KMS-11 (cell line): ENCODE data around the gene SCN4A.
A peak's percentile ranks its signal among the peaks of the same experiment; 100 is the strongest.
"Not testable (repeated sequence)": the region's sequence is repeated elsewhere in the genome, so short reads cannot be mapped to it uniquely, and the experiment has no call there.

Source experiments
- H2AFZ ChIP-seq: fragments of 200-600 bp; sonication (generic); 2 replicates; pipeline ENCODE4 v1.6.1; 2016; ENCODE audit warnings: antibody characterized with exemption, mixed run types, low read depth
- H3K27ac ChIP-seq: fragments of 200-600 bp; sonication (generic); 2 replicates; pipeline ENCODE4 v1.6.1; 2016; ENCODE audit warnings: mild to moderate bottlenecking, mixed run types
- H3K27me3 ChIP-seq: fragments of 200-600 bp; sonication (generic); 2 replicates; pipeline ENCODE4 v1.6.1; 2017; ENCODE audit warnings: mild to moderate bottlenecking, low read depth, mixed run types, moderate library complexity; ENCODE audit not compliant: insufficient read depth
- H3K36me3 ChIP-seq: fragments of 200-600 bp; sonication (generic); 2 replicates; pipeline ENCODE4 v1.6.1; 2017; ENCODE audit warnings: mild to moderate bottlenecking, mixed run types; ENCODE audit not compliant: insufficient read depth
- H3K4me1 ChIP-seq: fragments of 200-600 bp; sonication (generic); 2 replicates; pipeline ENCODE4 v1.6.1; 2016; ENCODE audit warnings: mild to moderate bottlenecking, low read depth, mixed run types; ENCODE audit not compliant: poor library complexity, severe bottlenecking
- H3K4me2 ChIP-seq: fragments of 200-600 bp; sonication (generic); 2 replicates; pipeline ENCODE4 v1.7.0; 2016; ENCODE audit warnings: mild to moderate bottlenecking, mixed run types
- H3K4me3 ChIP-seq: fragments of 200-600 bp; sonication (generic); IDR thresholded peaks from 2 replicates; pipeline ENCODE4 v1.6.1; 2017; ENCODE audit warnings: low read depth, low read length, mixed read lengths; ENCODE audit not compliant: insufficient read depth
- H3K79me2 ChIP-seq: fragments of 200-600 bp; sonication (generic); 2 replicates; pipeline ENCODE4 v1.6.1; 2016; ENCODE audit warnings: low read depth, mixed run types; ENCODE audit not compliant: insufficient read depth
- H3K9ac ChIP-seq: fragments of 200-600 bp; sonication (generic); 2 replicates; pipeline ENCODE4 v1.6.1; 2016; ENCODE audit warnings: mild to moderate bottlenecking, mixed run types
- H4K20me1 ChIP-seq: fragments of 200-600 bp; sonication (generic); 2 replicates; pipeline ENCODE4 v1.6.1; 2016; ENCODE audit warnings: mild to moderate bottlenecking, mixed run types; ENCODE audit not compliant: insufficient read depth
- CTCF ChIP-seq: fragments of 200-600 bp; sonication (generic); conservative IDR thresholded peaks from 2 replicates; pipeline ENCODE4 v1.6.1; 2017; ENCODE audit warnings: low read depth, mild to moderate bottlenecking, antibody characterized with exemption, low read length, moderate library complexity, mixed read lengths

Gene SCN4A

GRCh38 chr17:63916566-63917185, 56.0 kb downstream of the SCN4A start:
- no peak overlapping the region for H2AFZ ChIP-seq
- peaks cover 16% of the 10 kb centered on the region; the same call in 1 of the 2 replicates for H3K27me3 ChIP-seq
- H4K20me1 ChIP-seq = no peaks in the 10 kb centered on the region
- no peaks in the 10 kb centered on the region for H3K79me2 ChIP-seq
- H3K36me3 ChIP-seq = no peaks in the 10 kb centered on the region
- no peak overlapping the region for H3K4me2 ChIP-seq
- no peaks in the 10 kb centered on the region for H3K4me1 ChIP-seq
- no peak overlapping the region for H3K9ac ChIP-seq
- no peak for TF ChIP-seq CTCF
- H3K27ac ChIP-seq = no peak overlapping the region
- H3K4me3 ChIP-seq = no peak overlapping the region

- not testable (repeated sequence) for H3K4me2 ChIP-seq
Measured at GRCh38 chr17:63915753-63916152, 57.0 kb downstream of the SCN4A start.

GRCh38 chr17:63914471-63914870, 58.2 kb downstream of the SCN4A start:
- H2AFZ ChIP-seq = no peak overlapping the region
- H3K4me1 ChIP-seq = no peaks in the 10 kb centered on the region
- H3K4me2 ChIP-seq = no peak overlapping the region
- no peak for TF ChIP-seq CTCF
- H3K79me2 ChIP-seq = no peaks in the 10 kb centered on the region
- no peaks in the 10 kb centered on the region for H3K36me3 ChIP-seq
- H3K27ac ChIP-seq = no peak overlapping the region
- H3K4me3 ChIP-seq = no peak overlapping the region
- no peaks in the 10 kb centered on the region for H4K20me1 ChIP-seq
- H3K27me3 ChIP-seq = peaks cover 16% of the 10 kb centered on the region; the same call in 1 of the 2 replicates
- H3K9ac ChIP-seq = no peak overlapping the region

More at GRCh38 chr17:63915753-63916152, 57.0 kb downstream of the SCN4A start:
- not testable (repeated sequence) for H4K20me1 ChIP-seq, H3K4me1 ChIP-seq, H2AFZ ChIP-seq, H3K4me3 ChIP-seq, H3K79me2 ChIP-seq, H3K9ac ChIP-seq, H3K36me3 ChIP-seq, H3K27ac ChIP-seq
- peaks cover 16% of the 10 kb centered on the region; the same call in 1 of the 2 replicates for H3K27me3 ChIP-seq

GRCh38 chr17:63911657-63912100, 61.0 kb downstream of the SCN4A start:
- no peaks in the 10 kb centered on the region for H3K4me1 ChIP-seq
- no peaks in the 10 kb centered on the region for H3K79me2 ChIP-seq
- no peak overlapping the region for H3K9ac ChIP-seq
- TF ChIP-seq CTCF = peak; percentile 80
- peaks cover 5% of the 10 kb centered on the region; the same call in 1 of the 2 replicates for H3K27me3 ChIP-seq
- H3K27ac ChIP-seq = no peak overlapping the region
- H2AFZ ChIP-seq = no peak overlapping the region
- no peaks in the 10 kb centered on the region for H4K20me1 ChIP-seq
- H3K4me3 ChIP-seq = no peak overlapping the region
- no peak overlapping the region for H3K4me2 ChIP-seq
- H3K36me3 ChIP-seq = no peaks in the 10 kb centered on the region

GRCh38 chr17:63911041-63911635, 61.6 kb downstream of the SCN4A start, which contains the start of gene CSHL1:
CSHL1 (minus strand) TSS chr17:63911258; CDS start chr17:63911196, 62 bp downstream.
- no peaks in the 10 kb centered on the region for H3K79me2 ChIP-seq
- H4K20me1 ChIP-seq = no peaks in the 10 kb centered on the region
- peaks cover 4% of the 10 kb centered on the region; the same call in 1 of the 2 replicates for H3K27me3 ChIP-seq
- no peak within 1 kb of the TSS for H3K9ac ChIP-seq
- no peak for TF ChIP-seq CTCF
- no peaks in the 10 kb centered on the region for H3K4me1 ChIP-seq
- H3K36me3 ChIP-seq = no peaks in the 10 kb centered on the region
- H3K4me2 ChIP-seq = no peak within 1 kb of the TSS
- no peak within 1 kb of the TSS for H3K27ac ChIP-seq
- no peak within 1 kb of the TSS for H3K4me3 ChIP-seq
- H2AFZ ChIP-seq = no peak within 1 kb of the TSS
